ENCODE results near the gene ZCCHC7. TPM values are rescaled to one million over a fixed set of nuclear protein-coding genes. Genes with fewer than 3 reads are reported as not detected.

Gene ZCCHC7
- polyA plus RNA-seq, 3 donors = 8.7 to 12.9 (median 12.5) TPM

DNA sequence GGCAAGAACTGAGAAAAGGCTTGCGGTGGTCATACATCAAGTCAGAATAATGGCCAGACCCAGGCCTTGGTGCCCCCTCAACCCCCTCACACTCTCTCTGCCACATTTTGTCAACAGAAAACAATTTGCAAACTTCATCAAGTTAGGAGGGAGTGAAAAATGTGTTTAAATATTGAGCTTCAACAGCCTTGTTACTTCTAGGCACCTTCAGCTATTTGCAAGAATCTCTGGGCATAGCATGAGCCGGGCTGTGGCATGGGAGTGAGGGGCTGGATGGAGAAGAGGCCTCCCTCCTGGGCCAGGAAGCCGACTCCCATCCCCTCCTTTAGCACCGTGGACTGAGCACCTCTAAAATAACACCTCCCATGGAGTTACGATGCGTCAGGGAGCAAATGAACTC is 249.9 kb downstream of the ZCCHC7 start:
- H4K20me1 ChIP-seq (ENCODE audit: insufficient read depth, low read length) = no peaks in the 10 kb centered on the region
- H3K4me3 Mint-ChIP-seq = no peak overlapping the region
- H3K27me3 ChIP-seq (ENCODE audit: control insufficient read depth in 2 of 2, insufficient read depth in 2 of 2, low read length in 2 of 2) = no peaks in the 10 kb centered on the region
- H2AFZ ChIP-seq (ENCODE audit: insufficient read depth, low read depth, low read length, poor library complexity, severe bottlenecking) = no peak overlapping the region
- H3K79me2 ChIP-seq (ENCODE audit: insufficient read depth, low read length) = no peaks in the 10 kb centered on the region
- intact Hi-C loops (cut with micrococcal nuclease) = no loop called here
- H3K27ac Mint-ChIP-seq = peak overlapping the region in 1 of 7 donors; percentile 30
- no peaks in the 10 kb centered on the region for H3K9me3 ChIP-seq (replicated peaks in 1 of 2; ENCODE audit: control insufficient read depth in 1 of 2, insufficient read depth in 1 of 2, low read length in 2 of 2)
- no CpG with 5 or more reads among the region's 6 CpGs for WGBS (ENCODE audit: insufficient coverage)
- peaks cover 2 to 8% (median 3%) of the 10 kb centered on the region in 3 donors for H3K27me3 Mint-ChIP-seq (ENCODE audit: low read depth in 3 of 3)
- H3K36me3 ChIP-seq (replicated peaks in 1 of 2; ENCODE audit: control insufficient read depth in 1 of 2, insufficient read depth in 2 of 2, low read length in 2 of 2) = no peaks in the 10 kb centered on the region
- H3K27ac ChIP-seq (ENCODE audit: low read depth in 1 of 2, low read length in 2 of 2) = no peak overlapping the region
- H3K4me3 ChIP-seq (replicated peaks in 1 of 3; ENCODE audit: low read depth in 2 of 3, low read length in 3 of 3) = no peak overlapping the region
- peaks cover 3% of the 10 kb centered on the region for H3K4me1 Mint-ChIP-seq
- no peak overlapping the region for H3K4me2 ChIP-seq (replicated peaks; ENCODE audit: extremely low read depth, low read length, poor library complexity, severe bottlenecking)
- no peaks in the 10 kb centered on the region for H3K36me3 Mint-ChIP-seq
- TF ChIP-seq, protein P1, sequence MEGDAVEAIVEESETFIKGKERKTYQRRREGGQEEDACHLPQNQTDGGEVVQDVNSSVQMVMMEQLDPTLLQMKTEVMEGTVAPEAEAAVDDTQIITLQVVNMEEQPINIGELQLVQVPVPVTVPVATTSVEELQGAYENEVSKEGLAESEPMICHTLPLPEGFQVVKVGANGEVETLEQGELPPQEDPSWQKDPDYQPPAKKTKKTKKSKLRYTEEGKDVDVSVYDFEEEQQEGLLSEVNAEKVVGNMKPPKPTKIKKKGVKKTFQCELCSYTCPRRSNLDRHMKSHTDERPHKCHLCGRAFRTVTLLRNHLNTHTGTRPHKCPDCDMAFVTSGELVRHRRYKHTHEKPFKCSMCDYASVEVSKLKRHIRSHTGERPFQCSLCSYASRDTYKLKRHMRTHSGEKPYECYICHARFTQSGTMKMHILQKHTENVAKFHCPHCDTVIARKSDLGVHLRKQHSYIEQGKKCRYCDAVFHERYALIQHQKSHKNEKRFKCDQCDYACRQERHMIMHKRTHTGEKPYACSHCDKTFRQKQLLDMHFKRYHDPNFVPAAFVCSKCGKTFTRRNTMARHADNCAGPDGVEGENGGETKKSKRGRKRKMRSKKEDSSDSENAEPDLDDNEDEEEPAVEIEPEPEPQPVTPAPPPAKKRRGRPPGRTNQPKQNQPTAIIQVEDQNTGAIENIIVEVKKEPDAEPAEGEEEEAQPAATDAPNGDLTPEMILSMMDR (IDR thresholded peaks at IDR 0.05) = no peak
- H3K9ac ChIP-seq (ENCODE audit: insufficient read depth, low read length, poor library complexity, severe bottlenecking) = no peak overlapping the region
- H3K4me1 ChIP-seq (ENCODE audit: control insufficient read depth in 1 of 2, insufficient read depth in 2 of 2, low read length in 2 of 2) = no peaks in the 10 kb centered on the region
- peaks cover 0 to 1% (median 0%) of the 10 kb centered on the region in 7 donors for H3K9me3 Mint-ChIP-seq
- no peak for DNase-seq

DNA sequence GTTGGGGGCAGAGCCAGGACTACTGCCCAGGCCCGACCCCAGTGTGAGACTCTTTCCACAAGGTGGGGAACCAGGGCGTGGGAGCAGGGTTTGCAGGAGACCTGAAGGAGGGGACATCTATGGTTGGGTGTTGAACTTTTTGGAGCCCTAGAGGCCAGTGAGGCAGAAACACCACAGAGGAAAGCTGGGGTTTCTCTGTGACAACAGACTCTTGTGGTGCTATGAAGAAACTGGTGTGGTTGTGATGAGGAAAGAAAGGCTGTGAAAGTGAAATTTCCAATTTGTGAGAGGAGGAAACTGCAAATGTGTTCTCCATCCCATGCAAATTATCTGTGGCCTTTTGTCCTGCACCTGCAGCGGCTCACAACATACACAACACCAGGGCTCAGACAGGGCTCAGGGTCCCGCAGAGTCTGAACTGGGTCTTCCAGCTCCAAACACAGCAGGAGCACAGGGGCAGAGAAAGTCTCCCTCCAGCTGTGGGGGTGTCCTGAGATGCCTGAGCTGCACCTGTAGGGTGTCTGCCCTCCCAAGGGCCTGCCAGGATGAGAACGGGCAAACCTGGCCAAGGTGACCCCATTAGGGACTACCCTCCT is 250.7 kb downstream of the ZCCHC7 start:
- H3K36me3 Mint-ChIP-seq = no peaks in the 10 kb centered on the region
- Histone ChIP-seq H3K4me2 (replicated peaks; ENCODE audit: extremely low read depth, low read length, poor library complexity, severe bottlenecking) (no peak overlapping the region), H3K4me3 (replicated peaks in 1 of 3; ENCODE audit: low read depth in 2 of 3, low read length in 3 of 3) (no peak overlapping the region), H2AFZ (ENCODE audit: insufficient read depth, low read depth, low read length, poor library complexity, severe bottlenecking) (no peak overlapping the region), H3K9me3 (replicated peaks in 1 of 2; ENCODE audit: control insufficient read depth in 1 of 2, insufficient read depth in 1 of 2, low read length in 2 of 2) (no peaks in the 10 kb centered on the region), H3K4me1 (ENCODE audit: control insufficient read depth in 1 of 2, insufficient read depth in 2 of 2, low read length in 2 of 2) (no peaks in the 10 kb centered on the region), H3K79me2 (ENCODE audit: insufficient read depth, low read length) (no peaks in the 10 kb centered on the region), H4K20me1 (ENCODE audit: insufficient read depth, low read length) (no peaks in the 10 kb centered on the region), H3K36me3 (replicated peaks in 1 of 2; ENCODE audit: control insufficient read depth in 1 of 2, insufficient read depth in 2 of 2, low read length in 2 of 2) (no peaks in the 10 kb centered on the region), H3K27ac (ENCODE audit: low read depth in 1 of 2, low read length in 2 of 2) (no peak overlapping the region), H3K27me3 (ENCODE audit: control insufficient read depth in 2 of 2, insufficient read depth in 2 of 2, low read length in 2 of 2) (no peaks in the 10 kb centered on the region), H3K9ac (ENCODE audit: insufficient read depth, low read length, poor library complexity, severe bottlenecking) (no peak overlapping the region)
- WGBS (ENCODE audit: insufficient coverage) = 91% methylated on average over 3 of the region's 5 CpGs
- TF ChIP-seq, protein P1 (IDR thresholded peaks at IDR 0.05) = no peak
- H3K9me3 Mint-ChIP-seq = peaks cover 0 to 1% (median 0%) of the 10 kb centered on the region in 7 donors
- H3K4me3 Mint-ChIP-seq = no peak overlapping the region
- peaks cover 2 to 8% (median 3%) of the 10 kb centered on the region in 3 donors for H3K27me3 Mint-ChIP-seq (ENCODE audit: low read depth in 3 of 3)
- no peak for DNase-seq
- peaks cover 3% of the 10 kb centered on the region for H3K4me1 Mint-ChIP-seq
- H3K27ac Mint-ChIP-seq = peak overlapping the region in 1 of 7 donors; percentile 20
- intact Hi-C loops (cut with micrococcal nuclease) = no loop called here
